Activated T-helper 17 cell treated with anti-CD3 and anti-CD28 coated beads, Interleukin-2, amount 50 U/mL, for 72 hours (primary cell): ENCODE results near the gene NUP62. TPM values are rescaled to one million over a fixed set of nuclear protein-coding genes. Genes with fewer than 3 reads are reported as not detected.
A peak's percentile ranks its signal among the peaks of the same experiment; 100 is the strongest.

ENCODE experiments used
- ATAC-seq: fragments of 150-1000 bp; cut with Tn5 transposase; replicated peaks from 2 replicates; pipeline ENCODE4 v1.10.0; 2021; ENCODE audit warnings: mild to moderate bottlenecking, moderate library complexity
- H3K27ac Mint-ChIP-seq: one replicate; pipeline ENCODE4 v1.8.0; 2022; ENCODE audit warnings: mixed read lengths
- H3K27me3 Mint-ChIP-seq: one replicate; pipeline ENCODE4 v1.8.0; 2022; ENCODE audit warnings: mixed read lengths
- H3K36me3 Mint-ChIP-seq: one replicate; pipeline ENCODE4 v1.8.0; 2022; ENCODE audit warnings: low read depth, mild to moderate bottlenecking, mixed read lengths
- H3K4me1 Mint-ChIP-seq: one replicate; pipeline ENCODE4 v1.8.0; 2022; ENCODE audit warnings: mixed read lengths
- H3K4me3 Mint-ChIP-seq: one replicate; pipeline ENCODE4 v1.8.0; 2022; ENCODE audit warnings: mild to moderate bottlenecking, mixed read lengths
- H3K9me3 Mint-ChIP-seq: one replicate; pipeline ENCODE4 v1.8.0; 2022; ENCODE audit warnings: mixed read lengths
- total RNA-seq, 2 donors: library from RNA; stranded (reverse); gene quantifications; one replicate each; pipeline ENCODE4 v1.2.3, GENCODE V29; 2022

NUP62 gene
- total RNA-seq, 2 donors from 2014 or later = 158 to 172 TPM

DNA sequence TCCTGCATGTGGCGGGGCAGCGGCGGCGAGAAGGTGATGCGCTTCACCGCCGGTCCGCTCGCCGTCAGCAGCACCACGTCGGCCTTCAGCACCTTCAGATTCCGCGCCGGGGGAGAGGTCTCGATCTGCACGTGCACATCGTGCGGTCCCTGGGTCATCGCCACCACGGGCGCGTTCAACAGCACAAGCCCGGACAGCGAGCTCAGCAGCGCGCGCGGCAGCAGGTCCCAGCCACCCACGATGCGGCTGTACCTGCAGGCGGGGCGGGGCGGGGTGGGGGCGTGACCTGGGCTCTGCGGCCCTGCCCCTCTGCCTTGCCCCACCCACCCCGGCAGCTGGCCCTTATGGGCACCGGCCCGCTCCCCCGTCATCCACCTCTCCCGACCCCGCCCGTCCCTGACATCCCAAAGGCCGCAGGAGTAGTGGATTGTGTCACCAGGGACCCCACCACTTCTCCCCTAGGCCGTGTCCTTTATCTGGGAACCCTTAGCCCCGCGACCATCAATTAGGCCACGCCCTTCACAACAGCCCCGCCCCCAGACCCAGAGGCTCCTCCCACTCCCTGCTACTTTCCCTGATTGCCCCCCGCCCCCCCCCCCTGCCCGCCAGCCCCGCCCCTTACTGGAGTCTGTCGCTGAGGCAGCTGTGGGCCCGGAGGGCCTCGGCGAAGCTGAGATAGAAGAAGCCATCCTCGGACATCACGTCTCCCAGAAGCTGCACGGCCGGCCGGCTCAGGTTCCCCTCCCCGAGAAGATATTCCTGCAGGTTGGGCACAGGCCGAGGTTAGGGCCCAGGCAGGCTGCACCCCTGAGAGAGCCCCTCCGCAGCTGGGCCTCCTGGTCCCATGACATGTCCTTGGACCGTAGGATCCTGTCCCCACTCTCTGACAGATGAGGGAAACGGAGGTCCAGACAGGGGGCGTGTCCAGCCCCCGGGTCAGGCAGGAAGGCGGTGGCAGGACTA is 38.7 kb downstream of the NUP62 start:
- Mint-ChIP-seq H3K27me3 (no peaks in the 10 kb centered on the region), H3K9me3 (no peaks in the 10 kb centered on the region), H3K4me1 (peaks cover 26% of the 10 kb centered on the region), H3K4me3 (peak overlapping the region; percentile 93), H3K27ac (peak overlapping the region; percentile 81), H3K36me3 (peaks cover 100% of the 10 kb centered on the region)
- ATAC-seq = peak; percentile 37

DNA sequence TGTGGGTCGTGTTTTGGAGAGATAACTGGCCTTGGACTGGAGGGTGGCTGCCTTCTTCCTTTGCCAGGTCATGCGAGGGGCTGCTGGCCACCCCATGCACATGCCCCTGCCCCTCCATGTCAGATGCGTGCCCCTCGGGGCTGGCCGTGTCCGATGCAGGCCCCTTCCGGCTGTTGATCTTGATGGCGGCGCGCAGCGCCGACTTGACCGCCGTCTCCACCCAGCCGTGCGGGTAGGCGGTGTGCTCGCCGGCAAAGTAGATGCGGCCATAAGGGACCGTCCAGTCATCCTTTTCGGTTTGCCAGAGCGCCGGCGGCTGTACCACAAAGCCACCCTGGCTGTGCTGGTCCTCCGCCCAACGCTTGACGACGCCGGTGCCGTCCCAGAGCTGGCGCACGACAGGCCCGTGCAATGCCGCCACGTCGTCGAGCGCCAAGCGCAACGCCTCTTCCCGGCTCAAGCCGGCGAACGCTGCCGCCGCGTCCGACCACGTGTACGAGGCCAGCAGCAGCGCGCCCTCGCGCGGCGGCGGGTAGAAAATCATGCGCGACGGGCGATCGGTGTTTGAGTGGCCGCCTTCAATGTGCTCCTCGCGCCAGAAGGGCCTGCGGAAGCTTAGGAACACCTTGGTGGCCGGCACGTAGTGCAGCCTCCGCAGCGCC is 39.5 kb downstream of the NUP62 start:
- peak; percentile 27 for ATAC-seq
- Mint-ChIP-seq H3K27ac (peak overlapping the region; percentile 58), H3K36me3 (peaks cover 100% of the 10 kb centered on the region)

DNA sequence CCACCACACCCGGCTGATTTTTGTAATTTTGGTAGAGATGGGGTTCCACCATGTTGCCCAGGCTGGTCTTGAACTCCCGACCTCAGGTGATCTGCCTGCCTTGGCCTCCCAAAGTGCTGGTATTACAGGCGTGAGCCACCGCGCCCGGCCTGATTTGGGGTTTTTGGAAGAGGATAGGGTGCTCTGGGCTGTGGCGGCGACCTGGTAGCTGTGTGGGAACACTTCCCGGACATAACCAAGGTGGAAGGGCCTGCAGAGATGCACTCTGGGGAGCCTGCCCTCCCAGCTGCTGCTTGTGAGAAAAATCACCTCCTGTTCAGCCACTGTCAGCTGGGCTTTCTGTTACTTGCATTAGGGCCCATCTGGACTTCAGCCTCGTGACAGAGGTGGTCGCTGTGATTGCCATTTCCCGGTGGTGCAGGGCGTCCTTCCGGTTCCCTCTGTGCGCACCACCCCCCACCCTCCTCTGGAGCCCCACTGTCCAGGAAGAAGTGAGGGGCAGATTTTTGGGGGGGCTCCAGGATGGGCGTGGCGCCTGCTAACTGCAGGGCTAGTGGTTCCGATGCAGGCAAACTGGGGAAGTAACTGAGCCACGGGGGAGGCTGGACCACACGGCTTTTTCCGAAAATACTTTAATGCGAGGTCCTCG is 40.1 kb downstream of the NUP62 start:
- H3K4me1 Mint-ChIP-seq = peaks cover 26% of the 10 kb centered on the region
- no peak for ATAC-seq
- no peaks in the 10 kb centered on the region for H3K9me3 Mint-ChIP-seq
- peaks cover 100% of the 10 kb centered on the region for H3K36me3 Mint-ChIP-seq
- H3K4me3 Mint-ChIP-seq = peak overlapping the region; percentile 93
- H3K27me3 Mint-ChIP-seq = no peaks in the 10 kb centered on the region
- H3K27ac Mint-ChIP-seq = peak overlapping the region; percentile 63

More for the DNA sequence above, 39.5 kb downstream of the NUP62 start:
- H3K27me3 Mint-ChIP-seq = no peaks in the 10 kb centered on the region
- H3K9me3 Mint-ChIP-seq = no peaks in the 10 kb centered on the region
- H3K4me3 Mint-ChIP-seq = peak overlapping the region; percentile 93
- H3K4me1 Mint-ChIP-seq = peaks cover 26% of the 10 kb centered on the region

DNA sequence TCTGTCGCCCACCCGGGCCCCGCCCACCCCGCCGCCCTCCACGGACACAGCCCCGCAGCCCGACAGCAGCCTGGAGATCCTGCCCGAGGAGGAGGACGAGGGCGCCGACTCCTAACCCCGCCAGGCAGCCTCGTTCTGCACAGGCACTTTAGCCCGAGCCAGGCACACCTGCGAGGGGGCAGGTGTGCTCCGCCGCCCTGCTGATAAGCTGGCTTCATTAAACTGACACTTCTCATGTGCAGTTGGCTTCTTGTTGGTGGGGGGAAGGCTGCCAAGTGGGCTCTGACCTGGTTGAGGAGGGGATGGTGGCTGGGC is 40.8 kb downstream of the NUP62 start:
- ATAC-seq = no peak
- H3K9me3 Mint-ChIP-seq = no peaks in the 10 kb centered on the region
- H3K27me3 Mint-ChIP-seq = no peaks in the 10 kb centered on the region
- peak overlapping the region; percentile 63 for H3K27ac Mint-ChIP-seq
- peaks cover 99% of the 10 kb centered on the region for H3K36me3 Mint-ChIP-seq
- H3K4me1 Mint-ChIP-seq = peaks cover 26% of the 10 kb centered on the region
- peak overlapping the region; percentile 93 for H3K4me3 Mint-ChIP-seq

DNA sequence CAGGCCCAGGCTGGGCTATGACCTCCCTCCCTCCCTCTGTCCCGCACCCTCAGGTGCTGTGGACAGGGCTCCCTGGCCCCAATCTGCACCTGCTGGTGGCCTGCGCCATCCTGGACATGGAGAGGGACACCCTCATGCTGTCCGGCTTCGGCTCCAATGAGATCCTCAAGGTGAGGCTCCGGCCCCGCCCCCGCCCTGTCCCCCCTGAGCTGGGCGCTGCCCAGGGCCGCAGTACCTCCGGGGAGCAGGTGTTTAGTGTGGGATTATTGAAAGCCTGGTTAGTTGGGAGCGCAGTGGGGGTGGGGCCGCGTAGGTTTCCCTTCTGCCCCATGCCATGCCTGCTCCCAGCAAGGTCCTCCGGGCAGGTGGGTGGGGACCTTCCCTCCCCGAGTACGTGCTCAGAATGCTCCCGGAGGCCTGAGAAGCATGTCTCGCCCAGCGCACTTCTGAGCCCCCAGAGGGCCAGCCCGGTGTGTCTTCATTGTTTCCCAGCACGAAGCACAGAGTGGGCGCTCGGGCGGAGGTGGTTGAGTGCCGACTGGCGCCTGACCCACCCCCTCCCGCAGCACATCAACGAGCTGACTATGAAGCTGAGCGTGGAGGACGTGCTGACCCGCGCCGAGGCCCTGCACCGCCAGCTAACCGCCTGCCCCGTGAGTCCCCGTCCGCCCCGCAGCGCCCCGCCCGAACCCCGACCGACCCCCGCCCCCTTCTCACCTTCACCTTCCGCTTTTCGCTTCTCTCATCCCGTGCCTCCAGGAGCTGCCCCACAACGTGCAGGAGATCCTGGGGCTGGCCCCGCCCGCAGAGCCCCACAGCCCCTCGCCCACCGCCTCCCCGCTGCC is 41.4 kb downstream of the NUP62 start:
- peak overlapping the region; percentile 93 for H3K4me3 Mint-ChIP-seq
- no peaks in the 10 kb centered on the region for H3K27me3 Mint-ChIP-seq
- H3K9me3 Mint-ChIP-seq = no peaks in the 10 kb centered on the region
- peak overlapping the region; percentile 50 for H3K27ac Mint-ChIP-seq
- H3K4me1 Mint-ChIP-seq = peaks cover 20% of the 10 kb centered on the region
- H3K36me3 Mint-ChIP-seq = peaks cover 99% of the 10 kb centered on the region
- ATAC-seq = peak; percentile 43

DNA sequence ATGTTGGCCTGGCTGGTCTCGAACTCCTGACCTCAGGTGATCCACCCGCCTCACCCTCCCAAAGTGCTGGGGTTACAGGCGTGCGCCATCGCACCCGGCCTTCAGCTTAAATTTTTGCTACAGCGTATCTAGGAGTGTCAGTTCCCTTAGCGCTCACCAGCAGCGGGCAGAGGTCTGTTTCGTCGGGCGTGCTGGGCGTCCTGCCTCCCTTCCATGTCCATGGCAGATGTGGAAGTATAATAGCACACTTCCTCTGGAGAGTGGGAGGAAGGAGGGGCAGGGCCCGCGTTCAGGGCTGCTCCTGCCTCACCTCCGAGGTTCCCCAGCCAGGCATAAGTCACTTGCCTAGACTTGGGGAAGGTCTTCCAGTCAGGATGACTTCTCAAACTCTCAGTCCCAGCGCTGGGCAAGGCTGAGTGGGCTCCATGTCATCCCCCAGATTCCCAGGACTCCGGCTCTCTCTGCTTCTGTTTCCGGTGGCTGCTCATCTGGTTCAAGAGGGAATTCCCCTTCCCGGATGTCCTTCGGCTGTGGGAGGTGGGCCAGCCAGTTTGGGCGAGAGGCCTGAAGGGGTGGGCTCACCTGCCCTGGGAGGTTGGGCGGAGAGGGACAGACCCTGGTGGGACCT is 42.2 kb downstream of the NUP62 start:
- Mint-ChIP-seq H3K27ac (peak overlapping the region; percentile 50), H3K9me3 (no peaks in the 10 kb centered on the region), H3K27me3 (no peaks in the 10 kb centered on the region), H3K4me1 (peaks cover 13% of the 10 kb centered on the region), H3K36me3 (peaks cover 99% of the 10 kb centered on the region), H3K4me3 (peak overlapping the region; percentile 93)
- ATAC-seq = no peak

DNA sequence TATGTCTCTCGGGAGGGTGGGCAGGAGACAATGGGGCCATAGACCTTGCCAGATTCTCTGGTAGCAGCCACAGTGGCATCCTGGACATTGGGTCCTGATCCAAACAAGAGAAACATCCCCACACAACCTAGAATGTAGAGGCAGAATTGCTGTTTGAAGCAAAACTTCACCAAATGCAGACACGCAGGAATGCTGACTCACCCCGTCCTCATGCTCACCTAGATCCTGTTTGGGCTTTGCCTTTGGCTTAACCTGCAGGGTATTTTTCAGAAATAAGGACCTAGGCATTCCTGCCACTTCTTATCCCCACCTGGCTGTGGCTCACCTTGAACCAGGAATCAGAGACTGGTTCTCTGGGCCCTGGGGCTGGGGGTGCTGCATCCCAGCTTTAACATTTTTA is 44.5 kb downstream of the NUP62 start:
- H3K4me1 Mint-ChIP-seq = peaks cover 4% of the 10 kb centered on the region
- H3K27ac Mint-ChIP-seq = no peak overlapping the region
- H3K9me3 Mint-ChIP-seq = no peaks in the 10 kb centered on the region
- no peak overlapping the region for H3K4me3 Mint-ChIP-seq
- H3K36me3 Mint-ChIP-seq = peaks cover 99% of the 10 kb centered on the region
- no peaks in the 10 kb centered on the region for H3K27me3 Mint-ChIP-seq
- ATAC-seq = no peak

DNA sequence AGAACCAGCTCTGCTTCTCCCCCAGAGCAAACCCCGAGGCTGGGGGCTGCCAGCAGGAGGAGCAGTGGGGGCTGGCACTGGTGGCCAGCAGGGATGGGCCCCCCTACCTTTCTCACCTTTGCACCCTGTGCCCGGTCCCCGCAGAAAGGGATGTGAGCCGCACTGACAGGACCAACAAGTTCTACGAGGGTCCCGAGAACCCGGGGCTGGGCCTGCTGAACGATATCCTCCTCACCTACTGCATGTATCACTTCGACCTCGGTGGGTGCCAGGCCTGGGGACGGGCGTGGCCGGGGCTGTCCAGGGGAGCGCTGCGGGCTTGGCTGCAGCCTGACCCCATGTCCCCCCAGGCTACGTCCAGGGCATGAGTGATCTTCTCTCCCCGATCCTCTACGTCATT is 45.2 kb downstream of the NUP62 start:
- Mint-ChIP-seq H3K27ac (no peak overlapping the region), H3K36me3 (peaks cover 99% of the 10 kb centered on the region), H3K9me3 (no peaks in the 10 kb centered on the region), H3K4me1 (no peaks in the 10 kb centered on the region), H3K27me3 (no peaks in the 10 kb centered on the region), H3K4me3 (no peak overlapping the region)
- no peak for ATAC-seq

DNA sequence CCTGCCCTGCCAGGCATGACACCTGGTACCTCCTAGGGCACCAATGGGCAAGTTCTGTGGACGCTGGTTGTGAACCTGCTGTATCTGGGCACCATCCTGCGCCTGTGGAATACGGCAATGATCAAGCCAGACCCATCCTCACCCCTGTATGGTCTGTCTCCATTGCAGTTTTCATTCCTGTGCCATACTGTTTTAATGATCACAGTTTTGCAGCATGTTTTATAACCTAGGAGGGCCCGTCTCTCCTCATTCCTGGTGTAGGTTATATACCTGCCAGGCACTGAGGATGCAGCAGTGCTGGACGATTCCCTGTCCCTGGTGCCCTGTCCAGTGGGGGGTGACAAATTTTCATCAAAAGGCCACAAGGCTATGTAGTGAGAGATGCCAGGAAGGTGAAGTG is 46.2 kb downstream of the NUP62 start:
- H3K4me1 Mint-ChIP-seq = no peaks in the 10 kb centered on the region
- H3K36me3 Mint-ChIP-seq = peaks cover 99% of the 10 kb centered on the region
- no peaks in the 10 kb centered on the region for H3K9me3 Mint-ChIP-seq
- H3K4me3 Mint-ChIP-seq = no peak overlapping the region
- peak overlapping the region; percentile 65 for H3K27ac Mint-ChIP-seq
- no peak for ATAC-seq
- no peaks in the 10 kb centered on the region for H3K27me3 Mint-ChIP-seq

DNA sequence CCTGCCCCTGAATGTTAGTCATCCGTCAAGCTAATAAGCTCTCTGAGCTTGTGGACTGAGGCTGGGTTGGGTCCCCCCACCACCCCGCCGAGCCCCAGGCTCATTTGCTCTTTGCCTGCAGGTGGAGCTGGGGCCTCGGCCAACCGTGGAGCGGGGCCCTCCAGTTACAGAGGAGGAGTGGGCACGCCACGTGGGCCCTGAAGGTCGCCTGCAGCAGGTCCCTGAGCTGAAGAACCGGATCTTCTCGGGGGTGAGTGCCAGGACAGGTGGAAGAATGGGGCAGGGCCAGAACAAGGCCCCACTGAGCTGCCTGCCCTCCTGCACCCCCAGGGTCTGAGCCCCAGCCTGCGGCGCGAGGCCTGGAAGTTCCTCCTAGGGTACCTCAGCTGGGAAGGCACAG is 46.7 kb downstream of the NUP62 start:
- no peak for ATAC-seq
- Mint-ChIP-seq H3K27ac (no peak overlapping the region), H3K4me3 (no peak overlapping the region), H3K9me3 (no peaks in the 10 kb centered on the region), H3K27me3 (no peaks in the 10 kb centered on the region), H3K36me3 (peaks cover 99% of the 10 kb centered on the region), H3K4me1 (no peaks in the 10 kb centered on the region)

DNA sequence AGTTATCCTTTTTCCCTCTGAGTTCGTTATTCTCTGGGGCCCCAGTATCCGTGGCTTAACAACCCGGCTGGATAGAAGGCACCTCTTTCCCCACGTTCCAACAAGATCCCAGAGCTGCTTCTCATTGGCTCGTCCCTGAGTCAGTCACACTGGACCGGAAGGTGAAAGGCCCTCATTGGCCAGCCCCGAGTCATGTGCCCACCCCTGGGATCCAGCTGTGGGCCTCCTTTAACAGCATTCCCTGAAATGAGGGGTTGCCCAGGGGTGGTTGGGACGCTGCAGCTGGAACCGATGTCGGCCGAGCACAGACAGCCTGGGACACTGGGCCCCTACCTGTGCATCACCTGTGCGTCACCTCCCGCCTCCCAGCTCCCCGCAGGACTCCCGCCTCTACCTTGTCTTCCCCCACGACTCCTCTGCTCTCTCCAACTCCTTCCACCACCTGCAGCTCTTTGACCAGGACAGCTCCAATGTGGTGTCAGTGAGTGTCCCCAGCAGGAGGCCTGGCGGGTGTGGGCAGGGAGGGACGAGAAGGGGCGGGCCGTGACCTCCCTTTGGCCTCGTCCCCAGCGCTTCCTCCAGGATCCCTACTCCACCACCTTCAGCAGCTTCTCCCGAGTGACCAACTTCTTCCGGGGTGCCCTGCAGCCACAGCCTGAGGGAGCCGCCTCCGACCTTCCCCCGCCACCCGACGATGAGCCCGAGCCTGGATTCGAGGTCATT is 47.5 kb downstream of the NUP62 start:
- H3K4me3 Mint-ChIP-seq = no peak overlapping the region
- no peaks in the 10 kb centered on the region for H3K27me3 Mint-ChIP-seq
- no peak overlapping the region for H3K27ac Mint-ChIP-seq
- ATAC-seq = no peak
- peaks cover 91% of the 10 kb centered on the region for H3K36me3 Mint-ChIP-seq
- no peaks in the 10 kb centered on the region for H3K9me3 Mint-ChIP-seq
- no peaks in the 10 kb centered on the region for H3K4me1 Mint-ChIP-seq

DNA sequence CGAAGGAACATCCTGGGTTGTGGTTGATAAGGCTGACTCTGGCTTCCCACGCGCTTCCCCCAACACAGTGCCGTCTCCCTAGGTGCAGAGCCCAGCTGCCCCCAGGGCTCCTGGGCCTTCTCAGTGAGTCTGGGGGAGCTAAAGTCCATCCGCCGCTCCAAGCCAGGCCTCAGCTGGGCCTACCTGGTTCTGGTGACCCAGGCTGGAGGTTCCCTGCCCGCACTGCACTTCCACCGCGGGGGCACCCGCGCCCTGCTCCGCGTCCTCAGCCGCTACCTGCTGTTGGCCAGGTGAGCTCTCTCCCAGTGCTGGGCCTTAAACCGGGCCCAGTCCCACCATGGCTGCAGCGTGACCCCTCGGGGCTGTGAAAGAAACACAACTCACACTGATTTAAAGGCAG is 48.1 kb downstream of the NUP62 start:
- Mint-ChIP-seq H3K4me1 (no peaks in the 10 kb centered on the region), H3K36me3 (peaks cover 85% of the 10 kb centered on the region), H3K4me3 (no peak overlapping the region), H3K27me3 (no peaks in the 10 kb centered on the region), H3K27ac (no peak overlapping the region), H3K9me3 (no peaks in the 10 kb centered on the region)
- no peak for ATAC-seq

DNA sequence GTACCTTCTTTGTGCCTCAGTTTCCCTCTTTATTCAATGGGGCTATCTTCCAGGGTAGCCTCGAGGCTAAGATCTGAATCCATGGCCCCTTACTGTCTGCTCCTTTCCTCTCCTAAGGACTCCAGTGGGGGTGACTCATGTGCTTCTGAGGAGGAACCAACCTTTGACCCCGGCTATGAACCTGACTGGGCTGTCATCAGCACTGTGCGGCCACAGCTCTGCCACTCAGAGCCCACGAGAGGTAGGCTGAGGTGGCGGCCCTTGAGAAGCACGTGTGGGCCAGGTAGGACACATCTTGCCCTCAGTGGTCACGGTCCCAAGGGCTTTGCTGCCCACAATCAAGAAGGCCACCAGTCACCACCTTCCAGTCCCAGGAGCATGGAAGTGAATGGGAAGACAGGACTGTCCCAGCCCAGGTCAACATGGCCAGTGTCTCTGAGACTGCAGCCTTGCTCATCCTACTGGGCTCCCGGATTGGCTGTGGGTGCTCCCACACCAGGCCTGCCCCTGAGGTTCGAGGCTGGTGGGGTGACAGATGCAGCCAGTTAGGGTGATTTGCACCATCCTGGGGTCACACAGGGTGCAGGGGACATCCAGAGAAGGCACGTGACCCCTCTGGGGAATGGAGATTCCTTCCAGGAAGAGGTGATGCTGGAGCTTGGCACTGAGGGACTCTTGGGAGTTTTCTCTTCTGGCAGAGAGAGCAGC is 49.0 kb downstream of the NUP62 start:
- H3K9me3 Mint-ChIP-seq = no peaks in the 10 kb centered on the region
- ATAC-seq = no peak
- peaks cover 76% of the 10 kb centered on the region for H3K36me3 Mint-ChIP-seq
- peak overlapping the region; percentile 39 for H3K4me3 Mint-ChIP-seq
- H3K27me3 Mint-ChIP-seq = no peaks in the 10 kb centered on the region
- no peak overlapping the region for H3K27ac Mint-ChIP-seq
- peaks cover 7% of the 10 kb centered on the region for H3K4me1 Mint-ChIP-seq
